DOHH2 (cell line): Measurements from ENCODE around the gene DNAJC11.

Source experiments
- H3F3A ChIP-seq: fragments of 200-600 bp; sonication (generic), shearing (Covaris generic); 2 replicates; pipeline ENCODE4 v1.6.0; 2016; ENCODE audit warnings: antibody characterized with exemption, mild to moderate bottlenecking; ENCODE audit not compliant: control insufficient read depth, insufficient read depth
- H3K27ac ChIP-seq: fragments of 200-600 bp; sonication (generic); 2 replicates; pipeline ENCODE4 v1.5.1; 2014; ENCODE audit warnings: low read depth, mild to moderate bottlenecking, low read length, moderate library complexity
- H3K27me3 ChIP-seq: fragments of 200-600 bp; sonication (generic); 2 replicates; pipeline ENCODE4 v1.6.1; 2014; ENCODE audit warnings: mild to moderate bottlenecking, low read length, mixed read lengths; ENCODE audit not compliant: control insufficient read depth
- H3K36me3 ChIP-seq: fragments of 200-600 bp; sonication (generic); 2 replicates; pipeline ENCODE4 v1.6.1; 2014; ENCODE audit warnings: mild to moderate bottlenecking, low read length, moderate library complexity, mixed read lengths; ENCODE audit not compliant: control insufficient read depth
- H3K4me1 ChIP-seq: fragments of 200-600 bp; sonication (generic); 2 replicates; pipeline ENCODE4 v1.6.1; 2014; ENCODE audit warnings: mild to moderate bottlenecking, low read length, mixed read lengths; ENCODE audit not compliant: control insufficient read depth
- H3K4me2 ChIP-seq: fragments of 200-600 bp; sonication (generic); 2 replicates; pipeline ENCODE4 v1.6.0; 2014; ENCODE audit warnings: mild to moderate bottlenecking, low read length, moderate library complexity
- H3K4me3 ChIP-seq: fragments of 200-600 bp; sonication (generic); 2 replicates; pipeline ENCODE4 v1.5.1; 2014; ENCODE audit warnings: mild to moderate bottlenecking, low read length, mixed read lengths
- H3K79me2 ChIP-seq: fragments of 200-600 bp; sonication (generic); 2 replicates; pipeline ENCODE4 v1.6.1; 2014; ENCODE audit warnings: mild to moderate bottlenecking, low read length, mixed read lengths; ENCODE audit not compliant: control insufficient read depth
- H3K9me2 ChIP-seq: fragments of 200-600 bp; sonication (generic); replicated peaks from 2 replicates; pipeline ENCODE4 v1.6.1; 2014; ENCODE audit warnings: mild to moderate bottlenecking, low read length, mixed read lengths; ENCODE audit not compliant: control insufficient read depth
- H3K9me3 ChIP-seq: fragments of 200-600 bp; sonication (generic); 2 replicates; pipeline ENCODE4 v1.6.1; 2014; ENCODE audit warnings: antibody characterized with exemption, low read length, mixed read lengths; ENCODE audit not compliant: control insufficient read depth, insufficient read depth
- H4K20me1 ChIP-seq: fragments of 200-600 bp; sonication (generic); 2 replicates; pipeline ENCODE4 v1.6.0; 2014; ENCODE audit warnings: low read depth, mild to moderate bottlenecking, antibody characterized with exemption, low read length, moderate library complexity; ENCODE audit not compliant: control insufficient read depth, insufficient read depth
- EZH2phosphoT487 ChIP-seq: fragments of 200-600 bp; sonication (generic); IDR thresholded peaks from 2 replicates; pipeline ENCODE4 v1.6.1; 2017; ENCODE audit warnings: borderline replicate concordance, mild to moderate bottlenecking, antibody characterized with exemption, low read length, moderate library complexity, mixed read lengths
- TF ChIP-seq, protein P1 (sequence below): fragments of 200-600 bp; sonication (generic); IDR thresholded peaks from one replicate; pipeline ENCODE4 v1.5.1; 2014; ENCODE audit warnings: antibody characterized with exemption, mild to moderate bottlenecking, low read depth, low read length; ENCODE audit not compliant: poor library complexity, severe bottlenecking

The DNAJC11 gene

DNA sequence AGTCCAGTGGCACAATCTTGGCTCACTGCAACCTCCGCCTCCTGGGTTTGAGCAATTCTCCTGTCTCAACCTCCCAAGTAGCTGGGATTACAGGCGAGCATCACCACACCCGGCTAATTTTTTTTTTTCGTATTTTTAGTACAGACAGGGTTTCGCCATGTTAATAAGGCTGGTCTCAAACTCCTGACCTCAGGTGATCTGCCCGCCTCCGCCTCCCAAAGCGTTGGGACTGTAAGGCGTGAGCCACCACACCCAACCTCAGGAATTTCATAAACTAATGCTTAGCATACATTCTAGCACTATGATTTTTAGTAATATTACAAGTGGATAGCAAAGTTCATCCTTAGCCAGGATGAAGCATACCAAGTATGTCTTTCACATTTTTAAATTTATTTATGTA is 8.7 kb downstream of the DNAJC11 start:
- no peaks in the 10 kb centered on the region for H3F3A ChIP-seq
- TF ChIP-seq EZH2phosphoT487 = no peak
- TF ChIP-seq, protein P1, sequence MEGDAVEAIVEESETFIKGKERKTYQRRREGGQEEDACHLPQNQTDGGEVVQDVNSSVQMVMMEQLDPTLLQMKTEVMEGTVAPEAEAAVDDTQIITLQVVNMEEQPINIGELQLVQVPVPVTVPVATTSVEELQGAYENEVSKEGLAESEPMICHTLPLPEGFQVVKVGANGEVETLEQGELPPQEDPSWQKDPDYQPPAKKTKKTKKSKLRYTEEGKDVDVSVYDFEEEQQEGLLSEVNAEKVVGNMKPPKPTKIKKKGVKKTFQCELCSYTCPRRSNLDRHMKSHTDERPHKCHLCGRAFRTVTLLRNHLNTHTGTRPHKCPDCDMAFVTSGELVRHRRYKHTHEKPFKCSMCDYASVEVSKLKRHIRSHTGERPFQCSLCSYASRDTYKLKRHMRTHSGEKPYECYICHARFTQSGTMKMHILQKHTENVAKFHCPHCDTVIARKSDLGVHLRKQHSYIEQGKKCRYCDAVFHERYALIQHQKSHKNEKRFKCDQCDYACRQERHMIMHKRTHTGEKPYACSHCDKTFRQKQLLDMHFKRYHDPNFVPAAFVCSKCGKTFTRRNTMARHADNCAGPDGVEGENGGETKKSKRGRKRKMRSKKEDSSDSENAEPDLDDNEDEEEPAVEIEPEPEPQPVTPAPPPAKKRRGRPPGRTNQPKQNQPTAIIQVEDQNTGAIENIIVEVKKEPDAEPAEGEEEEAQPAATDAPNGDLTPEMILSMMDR = no peak
- H3K27me3 ChIP-seq = no peaks in the 10 kb centered on the region
- no peaks in the 10 kb centered on the region for H3K9me2 ChIP-seq
- peaks cover 11% of the 10 kb centered on the region; the same call in 1 of the 2 replicates for H3K36me3 ChIP-seq
- H3K4me3 ChIP-seq = no peak overlapping the region
- no peaks in the 10 kb centered on the region for H3K9me3 ChIP-seq
- peaks cover 4% of the 10 kb centered on the region; the same call in 1 of the 2 replicates for H4K20me1 ChIP-seq
- H3K4me1 ChIP-seq = no peaks in the 10 kb centered on the region
- no peak overlapping the region for H3K4me2 ChIP-seq
- H3K79me2 ChIP-seq = peaks cover 88% of the 10 kb centered on the region
- H3K27ac ChIP-seq = no peak overlapping the region

DNA sequence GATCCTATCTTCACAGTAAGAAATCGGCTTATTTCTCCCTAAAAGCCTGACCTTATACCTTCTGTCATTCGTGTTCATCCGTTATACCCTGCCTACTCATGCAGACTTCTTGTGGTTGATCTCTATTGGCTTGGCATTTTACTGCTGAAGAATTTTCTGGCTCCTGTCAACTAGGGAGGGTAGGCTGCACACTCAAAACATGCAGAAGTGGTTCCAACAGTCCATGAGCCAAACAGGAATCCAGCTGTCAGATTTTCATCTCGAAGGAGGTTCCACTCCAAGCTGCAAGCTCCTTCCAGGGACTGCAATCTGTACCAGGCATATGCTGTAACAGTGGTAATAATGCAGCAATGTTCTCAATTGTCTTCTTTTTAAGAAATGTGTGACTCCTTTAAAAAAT is 10.1 kb downstream of the DNAJC11 start:
- peaks cover 18% of the 10 kb centered on the region for H3K36me3 ChIP-seq
- no peak overlapping the region for H3K27ac ChIP-seq
- H3K27me3 ChIP-seq = no peaks in the 10 kb centered on the region
- H3K79me2 ChIP-seq = peaks cover 86% of the 10 kb centered on the region
- no peak overlapping the region for H3K4me3 ChIP-seq
- H3K9me3 ChIP-seq = no peaks in the 10 kb centered on the region
- H3F3A ChIP-seq = no peaks in the 10 kb centered on the region
- no peak overlapping the region for H3K4me2 ChIP-seq
- H3K4me1 ChIP-seq = no peaks in the 10 kb centered on the region
- H3K9me2 ChIP-seq = no peaks in the 10 kb centered on the region
- no peak for TF ChIP-seq EZH2phosphoT487
- TF ChIP-seq, protein P1 = no peak
- H4K20me1 ChIP-seq = peaks cover 5% of the 10 kb centered on the region; the same call in 1 of the 2 replicates

DNA sequence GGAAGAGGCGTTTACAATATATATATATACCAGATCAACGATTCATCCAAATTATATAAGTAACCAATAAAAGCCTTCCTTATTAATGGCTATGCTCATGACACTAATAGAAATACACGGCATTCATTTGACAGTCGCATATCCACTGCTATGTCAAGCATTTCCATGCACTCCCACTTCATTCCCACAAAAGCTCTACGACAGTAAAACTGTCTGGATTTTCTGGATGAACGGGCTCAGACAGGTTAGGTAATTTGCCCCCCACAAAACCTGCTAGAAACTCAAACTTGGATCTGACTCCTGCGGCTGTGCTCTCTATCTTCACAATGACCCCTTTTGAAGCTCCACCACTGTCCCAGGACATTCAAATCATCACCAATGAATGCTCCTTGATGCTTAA is 11.4 kb downstream of the DNAJC11 start:
- peaks cover 4% of the 10 kb centered on the region; the same call in 1 of the 2 replicates for H4K20me1 ChIP-seq
- peaks cover 16% of the 10 kb centered on the region for H3K36me3 ChIP-seq
- H3K9me3 ChIP-seq = no peaks in the 10 kb centered on the region
- no peaks in the 10 kb centered on the region for H3K4me1 ChIP-seq
- no peak overlapping the region for H3K27ac ChIP-seq
- H3K4me3 ChIP-seq = no peak overlapping the region
- no peak overlapping the region for H3K4me2 ChIP-seq
- H3F3A ChIP-seq = no peaks in the 10 kb centered on the region
- peaks cover 86% of the 10 kb centered on the region for H3K79me2 ChIP-seq
- H3K9me2 ChIP-seq = no peaks in the 10 kb centered on the region
- TF ChIP-seq, protein P1 = no peak
- TF ChIP-seq EZH2phosphoT487 = no peak
- no peaks in the 10 kb centered on the region for H3K27me3 ChIP-seq
